ENCODE results near the gene PIK3AP1.

DNA sequence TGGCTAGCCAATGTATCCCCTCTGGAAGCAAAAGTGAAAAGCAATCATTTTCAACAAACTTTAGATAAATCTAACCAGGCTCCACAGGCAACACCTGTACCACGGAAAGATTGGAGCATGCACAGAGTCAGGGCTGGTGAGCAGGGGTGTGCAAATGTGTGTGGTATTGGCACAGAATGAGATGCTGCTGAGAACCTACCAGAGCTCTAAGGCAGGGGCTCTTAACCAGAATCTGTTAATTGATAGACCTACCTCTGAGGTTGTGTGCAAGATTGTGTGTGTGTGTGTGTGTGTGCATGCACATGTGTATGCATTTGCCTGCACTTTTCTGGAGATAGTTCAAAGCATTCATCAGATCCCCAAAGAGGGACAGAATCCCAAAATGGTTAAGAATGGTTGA, 62.9 kb downstream of the PIK3AP1 start:
- TF ChIP-seq, protein P1, sequence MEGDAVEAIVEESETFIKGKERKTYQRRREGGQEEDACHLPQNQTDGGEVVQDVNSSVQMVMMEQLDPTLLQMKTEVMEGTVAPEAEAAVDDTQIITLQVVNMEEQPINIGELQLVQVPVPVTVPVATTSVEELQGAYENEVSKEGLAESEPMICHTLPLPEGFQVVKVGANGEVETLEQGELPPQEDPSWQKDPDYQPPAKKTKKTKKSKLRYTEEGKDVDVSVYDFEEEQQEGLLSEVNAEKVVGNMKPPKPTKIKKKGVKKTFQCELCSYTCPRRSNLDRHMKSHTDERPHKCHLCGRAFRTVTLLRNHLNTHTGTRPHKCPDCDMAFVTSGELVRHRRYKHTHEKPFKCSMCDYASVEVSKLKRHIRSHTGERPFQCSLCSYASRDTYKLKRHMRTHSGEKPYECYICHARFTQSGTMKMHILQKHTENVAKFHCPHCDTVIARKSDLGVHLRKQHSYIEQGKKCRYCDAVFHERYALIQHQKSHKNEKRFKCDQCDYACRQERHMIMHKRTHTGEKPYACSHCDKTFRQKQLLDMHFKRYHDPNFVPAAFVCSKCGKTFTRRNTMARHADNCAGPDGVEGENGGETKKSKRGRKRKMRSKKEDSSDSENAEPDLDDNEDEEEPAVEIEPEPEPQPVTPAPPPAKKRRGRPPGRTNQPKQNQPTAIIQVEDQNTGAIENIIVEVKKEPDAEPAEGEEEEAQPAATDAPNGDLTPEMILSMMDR (IDR thresholded peaks at IDR 0.05): no peak
- no peak for TF ChIP-seq RAD21 (conservative IDR thresholded peaks at IDR 0.05 in 1 of 2, IDR thresholded peaks at IDR 0.05 in 1 of 2)
- no peak for TF ChIP-seq RFX5 (IDR thresholded peaks at IDR 0.05)
- TF ChIP-seq POLR2A (IDR thresholded peaks at IDR 0.05; ENCODE audit: low read length): no peak
- no peak for TF ChIP-seq CHD4 (IDR thresholded peaks at IDR 0.05; ENCODE audit: borderline replicate concordance)
- TF ChIP-seq CBX8 (IDR thresholded peaks at IDR 0.05): no peak
- TF ChIP-seq, protein P2, sequence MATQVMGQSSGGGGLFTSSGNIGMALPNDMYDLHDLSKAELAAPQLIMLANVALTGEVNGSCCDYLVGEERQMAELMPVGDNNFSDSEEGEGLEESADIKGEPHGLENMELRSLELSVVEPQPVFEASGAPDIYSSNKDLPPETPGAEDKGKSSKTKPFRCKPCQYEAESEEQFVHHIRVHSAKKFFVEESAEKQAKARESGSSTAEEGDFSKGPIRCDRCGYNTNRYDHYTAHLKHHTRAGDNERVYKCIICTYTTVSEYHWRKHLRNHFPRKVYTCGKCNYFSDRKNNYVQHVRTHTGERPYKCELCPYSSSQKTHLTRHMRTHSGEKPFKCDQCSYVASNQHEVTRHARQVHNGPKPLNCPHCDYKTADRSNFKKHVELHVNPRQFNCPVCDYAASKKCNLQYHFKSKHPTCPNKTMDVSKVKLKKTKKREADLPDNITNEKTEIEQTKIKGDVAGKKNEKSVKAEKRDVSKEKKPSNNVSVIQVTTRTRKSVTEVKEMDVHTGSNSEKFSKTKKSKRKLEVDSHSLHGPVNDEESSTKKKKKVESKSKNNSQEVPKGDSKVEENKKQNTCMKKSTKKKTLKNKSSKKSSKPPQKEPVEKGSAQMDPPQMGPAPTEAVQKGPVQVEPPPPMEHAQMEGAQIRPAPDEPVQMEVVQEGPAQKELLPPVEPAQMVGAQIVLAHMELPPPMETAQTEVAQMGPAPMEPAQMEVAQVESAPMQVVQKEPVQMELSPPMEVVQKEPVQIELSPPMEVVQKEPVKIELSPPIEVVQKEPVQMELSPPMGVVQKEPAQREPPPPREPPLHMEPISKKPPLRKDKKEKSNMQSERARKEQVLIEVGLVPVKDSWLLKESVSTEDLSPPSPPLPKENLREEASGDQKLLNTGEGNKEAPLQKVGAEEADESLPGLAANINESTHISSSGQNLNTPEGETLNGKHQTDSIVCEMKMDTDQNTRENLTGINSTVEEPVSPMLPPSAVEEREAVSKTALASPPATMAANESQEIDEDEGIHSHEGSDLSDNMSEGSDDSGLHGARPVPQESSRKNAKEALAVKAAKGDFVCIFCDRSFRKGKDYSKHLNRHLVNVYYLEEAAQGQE (IDR thresholded peaks at IDR 0.05): no peak
- TF ChIP-seq RNF2 (IDR thresholded peaks at IDR 0.05; ENCODE audit: borderline replicate concordance, low read depth): no peak
- no peak for TF ChIP-seq EHMT2 (IDR thresholded peaks at IDR 0.05; ENCODE audit: low read depth)
- TF ChIP-seq RARB (CRISPR knock-in tag; IDR thresholded peaks at IDR 0.05): no peak
- TF ChIP-seq, protein P3, sequence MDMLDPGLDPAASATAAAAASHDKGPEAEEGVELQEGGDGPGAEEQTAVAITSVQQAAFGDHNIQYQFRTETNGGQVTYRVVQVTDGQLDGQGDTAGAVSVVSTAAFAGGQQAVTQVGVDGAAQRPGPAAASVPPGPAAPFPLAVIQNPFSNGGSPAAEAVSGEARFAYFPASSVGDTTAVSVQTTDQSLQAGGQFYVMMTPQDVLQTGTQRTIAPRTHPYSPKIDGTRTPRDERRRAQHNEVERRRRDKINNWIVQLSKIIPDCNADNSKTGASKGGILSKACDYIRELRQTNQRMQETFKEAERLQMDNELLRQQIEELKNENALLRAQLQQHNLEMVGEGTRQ (IDR thresholded peaks at IDR 0.05): no peak
